GM12878 (cell line): Measurements from ENCODE around the gene CAPS. TPM values are rescaled to one million over a fixed set of nuclear protein-coding genes. Genes with fewer than 3 reads are reported as not detected.

Source experiments
- ATAC-seq: fragments of 200-7000 bp; cut with Tn5 transposase; 3 replicates; pipeline ENCODE4 v1.9.1; 2020; ENCODE audit warnings: mild to moderate bottlenecking, moderate library complexity
- BruUV-seq: library from RNA; stranded (reverse); fragments of 400-500 nt; replicated peaks from 2 replicates; lab custom pipeline; 2021; lab: Mats Ljungman, UMichigan
- CTCF ChIA-PET: fragments of 300-600 bp; sonication (Branson Sonifier 250); formaldehyde crosslinking; extraction: SDS; loops from one replicate; lab custom pipeline; 2021; ENCODE audit warnings: inconsistent platforms; lab: Yijun Ruan, JAX
- POLR2A ChIA-PET: fragments of 350-600 bp; formaldehyde crosslinking; extraction: SDS; loops from one replicate; lab custom pipeline; 2021; ENCODE audit warnings: inconsistent platforms; lab: Charles Lee
- RAD21 ChIA-PET: fragments of 300-600 bp; sonication (Branson Sonifier 250); formaldehyde crosslinking; loops from one replicate; lab custom pipeline; 2023; ENCODE audit warnings: antibody characterized with exemption; ENCODE audit not compliant: unreplicated experiment; lab: Charles Lee
- SMC1A ChIA-PET: fragments of 300-600 bp; sonication (Branson Sonifier 250); formaldehyde crosslinking; loops from one replicate; lab custom pipeline; 2023; ENCODE audit not compliant: unreplicated experiment, uncharacterized antibody; lab: Charles Lee
- DNase-seq: peaks from one replicate; pipeline ENCODE4 v3.0.0-alpha.2; 2011; ENCODE audit warnings: low read depth, low spot score
- FAIRE-seq: peaks from 3 replicates; lab custom pipeline; 2011; peaks lifted over from hg19 to GRCh38; lab: Jason Lieb, UNC
- H2AFZ ChIP-seq: 2 replicates; pipeline ENCODE4 v1.6.0; 2011; ENCODE audit warnings: low read depth, low read length, control low read depth; ENCODE audit not compliant: control insufficient read depth
- H3K27ac ChIP-seq: 2 replicates; pipeline ENCODE4 v1.5.1; 2011; ENCODE audit warnings: control low read depth; ENCODE audit not compliant: control insufficient read depth, insufficient read depth
- H3K27me3 ChIP-seq, 2 experiments: replicated peaks in 1 of 2; 2 replicates each; pipeline versions ENCODE4 v1.6.0 to v1.6.1; 2011; ENCODE audit warnings: low read length in 1 of 2; ENCODE audit not compliant: control insufficient read depth in 2 of 2, insufficient read depth in 2 of 2
- H3K36me3 ChIP-seq, 2 experiments: 2 replicates each; pipeline ENCODE4 v1.5.1; 2011; ENCODE audit warnings: low read length in 1 of 2; ENCODE audit not compliant: control insufficient read depth in 2 of 2, insufficient read depth in 2 of 2
- H3K4me1 ChIP-seq: 2 replicates; pipeline ENCODE4 v1.6.1; 2011; ENCODE audit warnings: mild to moderate bottlenecking, low read length, moderate library complexity, mixed read lengths; ENCODE audit not compliant: control insufficient read depth, insufficient read depth
- H3K4me2 ChIP-seq: 2 replicates; pipeline ENCODE4 v1.6.0; 2011; ENCODE audit warnings: control low read depth; ENCODE audit not compliant: control insufficient read depth, insufficient read depth
- H3K4me3 ChIP-seq: fragments of 200-600 bp; sonication (generic); 2 replicates; pipeline ENCODE4 v1.5.1; 2016
- H3K79me2 ChIP-seq: 2 replicates; pipeline ENCODE4 v1.6.0; 2011; ENCODE audit warnings: low read length; ENCODE audit not compliant: control insufficient read depth, insufficient read depth
- H3K9ac ChIP-seq: 2 replicates; pipeline ENCODE4 v1.8.0; 2011; ENCODE audit warnings: low read length, control low read depth, mixed read lengths; ENCODE audit not compliant: control insufficient read depth, insufficient read depth
- H3K9me3 ChIP-seq: replicated peaks from 3 replicates; pipeline ENCODE4 v1.5.1; 2011; ENCODE audit warnings: mild to moderate bottlenecking, low read length; ENCODE audit not compliant: control insufficient read depth, insufficient read depth
- H4K20me1 ChIP-seq: 2 replicates; pipeline ENCODE4 v1.6.0; 2011; ENCODE audit not compliant: control insufficient read depth, insufficient read depth
- CBX3 ChIP-seq: fragments of 200-600 bp; sonication (generic); IDR thresholded peaks from 2 replicates; pipeline ENCODE4 v1.6.1; 2016; ENCODE audit warnings: low read depth, borderline replicate concordance
- CBX5 ChIP-seq: sonication (generic); IDR thresholded peaks from 2 replicates; pipeline ENCODE4 v1.6.1; 2016; ENCODE audit warnings: low read depth, moderate library complexity, mild to moderate bottlenecking, inconsistent platforms
- GATAD2B ChIP-seq: fragments of 450-650 bp; conservative IDR thresholded peaks from 2 replicates; pipeline ENCODE4 v1.6.1; 2017; ENCODE audit warnings: low read depth, mild to moderate bottlenecking, moderate library complexity
- IKZF1 ChIP-seq: fragments of 450-650 bp; conservative IDR thresholded peaks from 2 replicates; pipeline ENCODE4 v1.6.1; 2017; ENCODE audit warnings: antibody characterized with exemption, mild to moderate bottlenecking
- IKZF2 ChIP-seq, 2 experiments: fragments of 450-650 bp; IDR thresholded peaks; 2 replicates each; pipeline ENCODE4 v1.6.1; 2017; ENCODE audit warnings: mild to moderate bottlenecking in 2 of 2, moderate library complexity in 2 of 2
- IRF4 ChIP-seq: IDR thresholded peaks from 2 replicates; pipeline ENCODE4 v1.6.1; 2011; ENCODE audit warnings: low read depth, low read length
- JUNB ChIP-seq: IDR thresholded peaks from 2 replicates; pipeline ENCODE4 v1.6.1; 2016; ENCODE audit warnings: antibody characterized with exemption, mild to moderate bottlenecking
- MXI1 ChIP-seq: fragments of 150-350 bp; IDR thresholded peaks from 2 replicates; pipeline ENCODE4 v1.6.1; 2011; ENCODE audit warnings: low read depth, mild to moderate bottlenecking, inconsistent platforms, low read length, improper control_type of control experiment
- NBN ChIP-seq: fragments of 450-650 bp; IDR thresholded peaks from 2 replicates; pipeline ENCODE4 v1.6.1; 2016
- NFXL1 ChIP-seq: fragments of 450-650 bp; IDR thresholded peaks from 2 replicates; pipeline ENCODE4 v1.6.1; 2017; ENCODE audit warnings: antibody characterized with exemption, mild to moderate bottlenecking, borderline replicate concordance
- POLR2A ChIP-seq: IDR thresholded peaks from 2 replicates; pipeline ENCODE4 v1.6.1; 2011; ENCODE audit warnings: low read depth, mild to moderate bottlenecking, low read length
- SMAD1 ChIP-seq: fragments of 450-650 bp; IDR thresholded peaks from 2 replicates; pipeline ENCODE4 v1.6.1; 2018; ENCODE audit warnings: mild to moderate bottlenecking, low read depth; ENCODE audit not compliant: partially characterized antibody
- SREBF1 ChIP-seq: IDR thresholded peaks from 2 replicates; pipeline ENCODE4 v1.6.1; 2012; ENCODE audit warnings: mild to moderate bottlenecking, low read length
- STAT1 ChIP-seq: fragments of 450-650 bp; conservative IDR thresholded peaks from 2 replicates; pipeline ENCODE4 v1.6.1; 2014; ENCODE audit warnings: antibody characterized with exemption, mild to moderate bottlenecking
- TARDBP ChIP-seq: IDR thresholded peaks from 2 replicates; pipeline ENCODE4 v1.6.1; 2016; ENCODE audit warnings: borderline replicate concordance
- ZNF217 ChIP-seq: fragments of 450-650 bp; IDR thresholded peaks from 2 replicates; pipeline ENCODE4 v1.6.1; 2017; ENCODE audit warnings: antibody characterized with exemption, mild to moderate bottlenecking
- WGBS: methylation state at CpG from one replicate; pipeline ENCODE4 v1.1.6; 2016; ENCODE audit warnings: low lambda C conversion rate; ENCODE audit not compliant: insufficient replicate concordance, insufficient coverage; ENCODE audit errors: missing lambda C conversion rate; 5-methylcytosine and 5-hydroxymethylcytosine counted together
- in situ Hi-C: fragments of 300-500 bp; cut with MboI; formaldehyde crosslinking; loops from 9 replicates; pipeline ENCODE4 v1.14.3; 2018; ENCODE audit warnings: mixed read lengths
- intact Hi-C: fragments of 100-400 bp; cut with micrococcal nuclease; formaldehyde crosslinking; loops from one replicate; pipeline ENCODE4 v1.14.2; 2022; ENCODE audit not compliant: unreplicated experiment
- polyA plus RNA-seq, 11 experiments: library from polyadenylated mRNA; depleted of rRNA in 4 of 11; unstranded in 6 of 11; stranded (reverse) in 5 of 11; fragments of >200 nt; fragmentation: Nextera tagmentation in 4 of 11; fragmentation: Illumina TruSeq in 1 of 11; extraction: Ambion mirVana in 4 of 11; extraction: Trizol in 1 of 11; gene quantifications; 1 replicate in 1 of 11; 2 replicates in 10 of 11; pipeline versions ENCODE4 v1.2.1 to v1.2.3, GENCODE V29; 2011 to 2016; ENCODE audit warnings: inconsistent platforms in 2 of 11, missing spikeins in 2 of 11, low read depth in 1 of 11
- total RNA-seq, 4 experiments: library from RNA; depleted of rRNA in 3 of 4; stranded (reverse); fragments of >200 nt in 3 of 4; fragmentation: Illumina TruSeq in 1 of 4; extraction: Trizol in 1 of 4; gene quantifications; 2 replicates each; pipeline versions ENCODE4 v1.2.1 to v1.2.3, GENCODE V29; 2013 to 2021
- TF ChIP-seq, protein P1 (sequence below): fragments of 450-650 bp; IDR thresholded peaks from 2 replicates; pipeline ENCODE4 v1.6.1; 2016; ENCODE audit warnings: mild to moderate bottlenecking
- TF ChIP-seq, protein P2 (sequence below): fragments of 450-650 bp; IDR thresholded peaks from 2 replicates; pipeline ENCODE4 v1.6.1; 2016; ENCODE audit warnings: mild to moderate bottlenecking

Gene CAPS
- total and polyA plus RNA-seq, 10 of the 15 experiments (the other 5 are each of a cell fraction or from before 2014, with no cell fraction given), result 0.09 to 6.9 (median 2.9) TPM

GRCh38 chr19:5933391-5934068 is 19.5 kb downstream of the CAPS start:
- H4K20me1 ChIP-seq, result no peaks in the 10 kb centered on the region
- DNase-seq (no peak), FAIRE-seq (no peak), ATAC-seq (no peak)
- no peak overlapping the region for H3K4me3 ChIP-seq
- POLR2A ChIA-PET, result no interaction called here
- in situ Hi-C loops (no loop called here), intact Hi-C loops (no loop called here)
- H3K79me2 ChIP-seq, result no peaks in the 10 kb centered on the region
- BruUV-seq, result no TSS peak
- H2AFZ ChIP-seq, result no peak overlapping the region
- 0 out of 2 replicates have a peak, but pooled peaks cover under 1% of the 10 kb centered on the region for H3K4me1 ChIP-seq
- CTCF ChIA-PET, result no interaction called here
- H3K27ac ChIP-seq, result no peak overlapping the region
- H3K9me3 ChIP-seq, result no peaks in the 10 kb centered on the region
- peaks cover 17 to 41% of the 10 kb centered on the region in 2 experiments; a peak in 3 of 4 replicates for H3K36me3 ChIP-seq
- TF ChIP-seq IRF4 (no peak), ZNF217 (no peak), JUNB (no peak), IKZF2 (IDR thresholded peaks at IDR 0.05) (no peak), TARDBP (no peak), IKZF1 (no peak)
- RAD21 ChIA-PET, result no interaction called here
- 97% methylated on average over 20 of the region's 20 CpGs for WGBS
- SMC1A ChIA-PET, result no interaction called here
- H3K27me3 ChIP-seq, result no peaks in the 10 kb centered on the region
- H3K9ac ChIP-seq, result no peak overlapping the region
- H3K4me2 ChIP-seq, result no peak overlapping the region

DNA sequence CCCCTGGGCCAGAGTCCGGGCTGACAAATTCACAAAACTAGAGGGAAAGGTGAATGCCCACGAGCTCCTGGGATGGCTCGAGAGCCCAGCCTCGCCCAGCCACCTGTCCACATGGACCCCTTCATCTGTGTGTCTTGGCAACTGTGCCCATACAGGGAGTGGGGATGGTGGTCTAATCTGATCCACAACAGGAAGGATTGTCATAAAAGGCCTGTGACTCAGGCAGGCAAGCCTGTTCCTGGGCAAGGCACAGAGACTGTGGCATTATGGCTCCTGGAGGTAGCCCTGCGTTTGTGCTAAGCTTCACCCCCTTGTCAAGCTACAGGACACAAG is 20.0 kb downstream of the CAPS start:
- H3K79me2 ChIP-seq, result no peaks in the 10 kb centered on the region
- ChIA-PET POLR2A (no interaction called here), SMC1A (no interaction called here), CTCF (no interaction called here), RAD21 (no interaction called here)
- no peaks in the 10 kb centered on the region for H3K4me1 ChIP-seq
- in situ Hi-C loops (no loop called here), intact Hi-C loops (no loop called here)
- no peak for DNase-seq
- H3K9me3 ChIP-seq, result no peaks in the 10 kb centered on the region
- peaks cover 17 to 39% of the 10 kb centered on the region in 2 experiments; a peak in 3 of 4 replicates for H3K36me3 ChIP-seq
- H3K4me2 ChIP-seq, result no peak overlapping the region
- no peak for ATAC-seq
- TF ChIP-seq CBX5 (no peak), IRF4 (no peak), NFXL1 (no peak), GATAD2B (no peak), CBX3 (no peak), NBN (no peak), POLR2A (no peak), STAT1 (no peak), MXI1 (no peak), SREBF1 (no peak), SMAD1 (no peak)
- TF ChIP-seq, protein P1, sequence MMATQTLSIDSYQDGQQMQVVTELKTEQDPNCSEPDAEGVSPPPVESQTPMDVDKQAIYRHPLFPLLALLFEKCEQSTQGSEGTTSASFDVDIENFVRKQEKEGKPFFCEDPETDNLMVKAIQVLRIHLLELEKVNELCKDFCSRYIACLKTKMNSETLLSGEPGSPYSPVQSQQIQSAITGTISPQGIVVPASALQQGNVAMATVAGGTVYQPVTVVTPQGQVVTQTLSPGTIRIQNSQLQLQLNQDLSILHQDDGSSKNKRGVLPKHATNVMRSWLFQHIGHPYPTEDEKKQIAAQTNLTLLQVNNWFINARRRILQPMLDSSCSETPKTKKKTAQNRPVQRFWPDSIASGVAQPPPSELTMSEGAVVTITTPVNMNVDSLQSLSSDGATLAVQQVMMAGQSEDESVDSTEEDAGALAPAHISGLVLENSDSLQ, result no peak
- TF ChIP-seq, protein P2, sequence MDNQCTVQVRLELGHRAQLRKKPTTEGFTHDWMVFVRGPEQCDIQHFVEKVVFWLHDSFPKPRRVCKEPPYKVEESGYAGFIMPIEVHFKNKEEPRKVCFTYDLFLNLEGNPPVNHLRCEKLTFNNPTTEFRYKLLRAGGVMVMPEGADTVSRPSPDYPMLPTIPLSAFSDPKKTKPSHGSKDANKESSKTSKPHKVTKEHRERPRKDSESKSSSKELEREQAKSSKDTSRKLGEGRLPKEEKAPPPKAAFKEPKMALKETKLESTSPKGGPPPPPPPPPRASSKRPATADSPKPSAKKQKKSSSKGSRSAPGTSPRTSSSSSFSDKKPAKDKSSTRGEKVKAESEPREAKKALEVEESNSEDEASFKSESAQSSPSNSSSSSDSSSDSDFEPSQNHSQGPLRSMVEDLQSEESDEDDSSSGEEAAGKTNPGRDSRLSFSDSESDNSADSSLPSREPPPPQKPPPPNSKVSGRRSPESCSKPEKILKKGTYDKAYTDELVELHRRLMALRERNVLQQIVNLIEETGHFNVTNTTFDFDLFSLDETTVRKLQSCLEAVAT, result no peak
- no peak overlapping the region for H3K4me3 ChIP-seq
- H2AFZ ChIP-seq, result no peak overlapping the region
- no peaks in the 10 kb centered on the region for H3K27me3 ChIP-seq
- FAIRE-seq, result no peak
- H3K27ac ChIP-seq, result no peak overlapping the region
- no peaks in the 10 kb centered on the region for H4K20me1 ChIP-seq
- BruUV-seq, result no TSS peak
- H3K9ac ChIP-seq, result no peak overlapping the region
- 97% methylated on average over 5 of the region's 5 CpGs for WGBS
